Transverse colon (tissue), 4 donors: ENCODE measurements around the gene PLK2.

Experiments used
- CTCF ChIP-seq, 5 experiments: fragments of 200-600 bp in 3 of 5; fragments of 450-650 bp in 2 of 5; sonication (generic) in 3 of 5; IDR thresholded peaks; 1 replicate in 2 of 5; 2 replicates in 3 of 5; pipeline ENCODE4 v1.5.1; 2016 to 2017; ENCODE audit warnings: antibody characterized with exemption in 5 of 5, inconsistent platforms in 3 of 5, mild to moderate bottlenecking in 2 of 5, moderate library complexity in 1 of 5
- POLR2AphosphoS5 ChIP-seq, 3 donors: sonication (generic); formaldehyde crosslinking; IDR thresholded peaks; one replicate each; pipeline ENCODE4 v1.6.1; 2016; ENCODE audit warnings: antibody characterized with exemption in 3 of 3

GRCh38 chr5:58477760-58478376 lies 18.0 kb upstream of the PLK2 start:
- TF ChIP-seq CTCF (IDR thresholded peaks at IDR 0.05) = peak in 1 of 5 experiments; percentile 8
- TF ChIP-seq POLR2AphosphoS5 (IDR thresholded peaks at IDR 0.05) = no peak
